HepG2 (cell line): ENCODE data around the gene RALB. TPM values are rescaled to one million over a fixed set of nuclear protein-coding genes. Genes with fewer than 3 reads are reported as not detected.

ENCODE experiments used
- CCAR2 ChIP-seq: fragments of 200-400 bp; formaldehyde crosslinking; optimal IDR thresholded peaks from 2 replicates; pipeline ENCODE3; 2018; ENCODE audit warnings: low read depth, mild to moderate bottlenecking, low read length, moderate library complexity
- KMT2B ChIP-seq: IDR thresholded peaks from 2 replicates; pipeline ENCODE4 v1.6.1; 2016; ENCODE audit warnings: missing genetic modification reagents, missing compliant biosample characterization
- SOX13 ChIP-seq, 3 experiments: fragments of 450-650 bp in 1 of 3; sonication (generic) in 1 of 3; formaldehyde crosslinking in 1 of 3; IDR thresholded peaks in 2 of 3; conservative IDR thresholded peaks in 1 of 3; 2 replicates each; pipeline versions ENCODE4 v1.5.0 to v1.6.1; 2016 to 2020; ENCODE audit warnings: antibody characterized with exemption in 1 of 3, mild to moderate bottlenecking in 1 of 3, missing compliant biosample characterization in 1 of 3, missing genetic modification reagents in 1 of 3, moderate library complexity in 1 of 3
- ZFP41 ChIP-seq: sonication (generic); formaldehyde crosslinking; IDR thresholded peaks from 2 replicates; pipeline ENCODE4 v1.4.0; 2020; ENCODE audit warnings: mild to moderate bottlenecking, missing genetic modification reagents, borderline replicate concordance
- ZNF407 ChIP-seq: sonication (generic); formaldehyde crosslinking; IDR thresholded peaks from one replicate; pipeline ENCODE4 v1.5.1; 2020; ENCODE audit warnings: mild to moderate bottlenecking, missing genetic modification reagents; ENCODE audit errors: not compliant biosample characterization
- ZNF605 ChIP-seq: sonication (generic); formaldehyde crosslinking; IDR thresholded peaks from 2 replicates; pipeline ENCODE4 v1.8.0; 2022; ENCODE audit warnings: mild to moderate bottlenecking, missing genetic modification reagents
- polyA plus RNA-seq, 8 experiments: library from polyadenylated mRNA; depleted of rRNA in 3 of 8; stranded (reverse) in 7 of 8; unstranded in 1 of 8; fragments of >200 nt; fragmentation: Illumina TruSeq in 4 of 8; extraction: Trizol in 4 of 8; gene quantifications; 2 replicates each; pipeline versions ENCODE4 v1.2.1 to v1.2.3, GENCODE V29; 2011 to 2016; ENCODE audit warnings: low read depth in 4 of 8, missing spikeins in 1 of 8, mixed read lengths in 1 of 8; ENCODE audit not compliant: insufficient read depth in 1 of 8
- total RNA-seq, 5 experiments: library from RNA; depleted of rRNA; stranded (reverse); fragments of >200 nt; fragmentation: Illumina TruSeq; extraction: Trizol; gene quantifications; 2 replicates each; pipeline ENCODE4 v1.2.3, GENCODE V29; 2016; ENCODE audit warnings: low read depth in 1 of 5
- TF ChIP-seq, protein P1 (sequence below): sonication (generic); formaldehyde crosslinking; IDR thresholded peaks from 2 replicates; pipeline ENCODE4 v1.4.0; 2020; ENCODE audit warnings: missing genetic modification reagents, mild to moderate bottlenecking, borderline replicate concordance
- TF ChIP-seq, protein P2 (sequence below): sonication (generic); formaldehyde crosslinking; IDR thresholded peaks from 2 replicates; pipeline ENCODE4 v1.5.1; 2020; ENCODE audit warnings: mild to moderate bottlenecking, missing genetic modification reagents, borderline replicate concordance

Gene RALB
- total and polyA plus RNA-seq, 2 of the 13 experiments (the other 11 are each of a cell fraction or from before 2014, with no cell fraction given): 37.8 to 43.2 TPM

DNA sequence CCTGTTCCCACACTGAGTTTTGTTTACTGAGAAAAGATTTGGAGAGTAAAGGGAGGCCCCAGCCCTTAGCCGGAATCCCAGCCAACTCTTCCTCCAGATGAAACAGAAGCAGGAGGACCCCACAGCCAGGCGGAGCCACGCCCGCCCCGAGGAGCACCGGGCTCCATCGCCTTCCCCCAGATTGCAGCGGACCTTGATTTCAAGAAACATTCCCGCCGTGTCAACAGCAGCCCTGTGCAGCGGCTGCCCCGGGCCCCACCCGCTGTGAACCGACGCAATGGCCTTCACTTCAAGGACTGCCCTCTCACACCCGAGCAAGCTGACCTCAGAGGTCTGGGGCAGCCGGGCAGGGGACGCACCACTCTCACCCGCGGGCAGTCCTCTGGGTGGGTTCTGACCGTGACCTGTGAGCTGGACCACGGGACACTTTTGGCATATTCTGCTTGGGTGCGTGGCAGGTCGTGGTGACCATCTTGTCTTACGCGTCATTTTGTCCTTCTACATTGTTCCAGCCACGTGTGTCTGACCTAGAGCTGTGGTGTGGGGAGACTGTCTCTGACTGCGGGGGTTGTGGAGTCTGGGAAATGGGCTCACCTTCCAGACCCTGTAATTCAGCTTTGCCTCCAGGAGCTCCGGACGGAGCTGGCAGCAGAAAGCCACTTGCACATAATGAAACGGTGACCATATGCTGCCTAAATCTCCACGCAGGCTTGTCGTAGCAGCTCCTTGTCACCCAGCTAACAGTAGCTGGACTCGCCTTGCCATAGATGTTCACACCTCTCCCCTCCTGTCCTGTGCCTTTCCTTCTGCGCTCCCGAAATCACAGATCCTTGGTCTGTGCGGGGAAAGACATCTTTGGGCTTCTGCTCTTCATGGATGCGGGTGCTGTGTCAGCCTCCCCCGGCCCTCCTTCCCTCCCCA, 61.3 kb downstream of the RALB start (continued):
- TF ChIP-seq ZNF407 (CRISPR knock-in tag) (no peak), ZNF605 (CRISPR knock-in tag) (peak; percentile 21; the same call in 1 of the 2 replicates), SOX13 (IDR thresholded peaks at IDR 0.05) (no peak), SOX13 (CRISPR knock-in tag; conservative IDR thresholded peaks at IDR 0.05 in 1 of 2, IDR thresholded peaks at IDR 0.05 in 1 of 2) (peak in 1 of 2 experiments; percentile 47; a peak in 1 of 4 replicates), KMT2B (CRISPR knock-in tag) (no peak), ZFP41 (CRISPR knock-in tag) (peak; percentile 77; the same call in 1 of the 2 replicates), CCAR2 (no peak)
- TF ChIP-seq, protein P1, sequence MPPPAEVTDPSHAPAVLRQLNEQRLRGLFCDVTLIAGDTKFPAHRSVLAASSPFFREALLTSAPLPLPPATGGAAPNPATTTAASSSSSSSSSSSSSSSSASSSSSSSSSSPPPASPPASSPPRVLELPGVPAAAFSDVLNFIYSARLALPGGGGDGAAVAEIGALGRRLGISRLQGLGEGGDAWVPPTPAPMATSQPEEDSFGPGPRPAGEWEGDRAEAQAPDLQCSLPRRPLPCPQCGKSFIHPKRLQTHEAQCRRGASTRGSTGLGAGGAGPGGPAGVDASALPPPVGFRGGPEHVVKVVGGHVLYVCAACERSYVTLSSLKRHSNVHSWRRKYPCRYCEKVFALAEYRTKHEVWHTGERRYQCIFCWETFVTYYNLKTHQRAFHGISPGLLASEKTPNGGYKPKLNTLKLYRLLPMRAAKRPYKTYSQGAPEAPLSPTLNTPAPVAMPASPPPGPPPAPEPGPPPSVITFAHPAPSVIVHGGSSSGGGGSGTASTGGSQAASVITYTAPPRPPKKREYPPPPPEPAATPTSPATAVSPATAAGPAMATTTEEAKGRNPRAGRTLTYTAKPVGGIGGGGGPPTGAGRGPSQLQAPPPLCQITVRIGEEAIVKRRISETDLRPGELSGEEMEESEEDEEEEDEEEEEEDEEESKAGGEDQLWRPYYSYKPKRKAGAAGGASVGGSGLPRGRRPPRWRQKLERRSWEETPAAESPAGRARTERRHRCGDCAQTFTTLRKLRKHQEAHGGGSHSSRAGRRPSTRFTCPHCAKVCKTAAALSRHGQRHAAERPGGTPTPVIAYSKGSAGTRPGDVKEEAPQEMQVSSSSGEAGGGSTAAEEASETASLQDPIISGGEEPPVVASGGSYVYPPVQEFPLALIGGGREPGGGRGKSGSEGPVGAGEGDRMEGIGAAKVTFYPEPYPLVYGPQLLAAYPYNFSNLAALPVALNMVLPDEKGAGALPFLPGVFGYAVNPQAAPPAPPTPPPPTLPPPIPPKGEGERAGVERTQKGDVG (CRISPR knock-in tag): 0 out of 2 replicates have a peak, but pooled peaks have one; percentile 31
- TF ChIP-seq, protein P2, sequence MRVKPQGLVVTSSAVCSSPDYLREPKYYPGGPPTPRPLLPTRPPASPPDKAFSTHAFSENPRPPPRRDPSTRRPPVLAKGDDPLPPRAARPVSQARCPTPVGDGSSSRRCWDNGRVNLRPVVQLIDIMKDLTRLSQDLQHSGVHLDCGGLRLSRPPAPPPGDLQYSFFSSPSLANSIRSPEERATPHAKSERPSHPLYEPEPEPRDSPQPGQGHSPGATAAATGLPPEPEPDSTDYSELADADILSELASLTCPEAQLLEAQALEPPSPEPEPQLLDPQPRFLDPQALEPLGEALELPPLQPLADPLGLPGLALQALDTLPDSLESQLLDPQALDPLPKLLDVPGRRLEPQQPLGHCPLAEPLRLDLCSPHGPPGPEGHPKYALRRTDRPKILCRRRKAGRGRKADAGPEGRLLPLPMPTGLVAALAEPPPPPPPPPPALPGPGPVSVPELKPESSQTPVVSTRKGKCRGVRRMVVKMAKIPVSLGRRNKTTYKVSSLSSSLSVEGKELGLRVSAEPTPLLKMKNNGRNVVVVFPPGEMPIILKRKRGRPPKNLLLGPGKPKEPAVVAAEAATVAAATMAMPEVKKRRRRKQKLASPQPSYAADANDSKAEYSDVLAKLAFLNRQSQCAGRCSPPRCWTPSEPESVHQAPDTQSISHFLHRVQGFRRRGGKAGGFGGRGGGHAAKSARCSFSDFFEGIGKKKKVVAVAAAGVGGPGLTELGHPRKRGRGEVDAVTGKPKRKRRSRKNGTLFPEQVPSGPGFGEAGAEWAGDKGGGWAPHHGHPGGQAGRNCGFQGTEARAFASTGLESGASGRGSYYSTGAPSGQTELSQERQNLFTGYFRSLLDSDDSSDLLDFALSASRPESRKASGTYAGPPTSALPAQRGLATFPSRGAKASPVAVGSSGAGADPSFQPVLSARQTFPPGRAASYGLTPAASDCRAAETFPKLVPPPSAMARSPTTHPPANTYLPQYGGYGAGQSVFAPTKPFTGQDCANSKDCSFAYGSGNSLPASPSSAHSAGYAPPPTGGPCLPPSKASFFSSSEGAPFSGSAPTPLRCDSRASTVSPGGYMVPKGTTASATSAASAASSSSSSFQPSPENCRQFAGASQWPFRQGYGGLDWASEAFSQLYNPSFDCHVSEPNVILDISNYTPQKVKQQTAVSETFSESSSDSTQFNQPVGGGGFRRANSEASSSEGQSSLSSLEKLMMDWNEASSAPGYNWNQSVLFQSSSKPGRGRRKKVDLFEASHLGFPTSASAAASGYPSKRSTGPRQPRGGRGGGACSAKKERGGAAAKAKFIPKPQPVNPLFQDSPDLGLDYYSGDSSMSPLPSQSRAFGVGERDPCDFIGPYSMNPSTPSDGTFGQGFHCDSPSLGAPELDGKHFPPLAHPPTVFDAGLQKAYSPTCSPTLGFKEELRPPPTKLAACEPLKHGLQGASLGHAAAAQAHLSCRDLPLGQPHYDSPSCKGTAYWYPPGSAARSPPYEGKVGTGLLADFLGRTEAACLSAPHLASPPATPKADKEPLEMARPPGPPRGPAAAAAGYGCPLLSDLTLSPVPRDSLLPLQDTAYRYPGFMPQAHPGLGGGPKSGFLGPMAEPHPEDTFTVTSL (CRISPR knock-in tag): 0 out of 2 replicates have a peak, but pooled peaks have one; percentile 37
